Measurements from ENCODE around the gene HCAR2. TPM values are rescaled to one million over a fixed set of nuclear protein-coding genes. Genes with fewer than 3 reads are reported as not detected.
"Not testable (repeated sequence)": the region's sequence is repeated elsewhere in the genome, so short reads cannot be mapped to it uniquely, and the experiment has no call there.

The HCAR2 gene
- total RNA-seq, 2 donors from 2014 or later: not detected

GRCh38 chr12:122656298-122656697 is 46.9 kb downstream of the HCAR2 start:
- H3K36me3 Mint-ChIP-seq (ENCODE audit: low read depth): no peaks in the 10 kb centered on the region
- H3K4me1 Mint-ChIP-seq: no peaks in the 10 kb centered on the region
- no peak for DNase-seq
- H3K4me3 Mint-ChIP-seq: no peak overlapping the region
- no peak overlapping the region for H3K4me3 ChIP-seq (ENCODE audit: low read length)
- no peak for TF ChIP-seq CTCF (conservative IDR thresholded peaks at IDR 0.05)
- no peaks in the 10 kb centered on the region for H3K9me3 Mint-ChIP-seq
- no peak overlapping the region for H3K27ac ChIP-seq (ENCODE audit: low read depth, low read length)
- 95 to 100% methylated on average over 2 to 3 of the region's 3 CpGs for WGBS, 2 experiments (ENCODE audit: insufficient coverage in 1 of 2, insufficient read length in 1 of 2)
- no peak overlapping the region for H3K9ac ChIP-seq (ENCODE audit: extremely low read depth, low read length, poor library complexity, severe bottlenecking)
- no peaks in the 10 kb centered on the region for H3K36me3 ChIP-seq (ENCODE audit: control insufficient read depth, insufficient read depth, low read length)
- H3K27ac Mint-ChIP-seq: no peak overlapping the region
- no peaks in the 10 kb centered on the region for H3K4me1 ChIP-seq (ENCODE audit: control insufficient read depth, insufficient read depth, low read length)
- no peaks in the 10 kb centered on the region for H3K27me3 ChIP-seq (ENCODE audit: control insufficient read depth, insufficient read depth, low read length, poor library complexity, severe bottlenecking)
- no peaks in the 10 kb centered on the region for H3K9me3 ChIP-seq (ENCODE audit: control insufficient read depth, low read length)
- no peaks in the 10 kb centered on the region for H3K27me3 Mint-ChIP-seq (ENCODE audit: insufficient read depth)

GRCh38 chr12:122653291-122653690 is 49.9 kb downstream of the HCAR2 start:
- not testable (repeated sequence) for H3K4me3 Mint-ChIP-seq; H3K27me3 Mint-ChIP-seq (ENCODE audit: insufficient read depth); H3K27ac Mint-ChIP-seq; H3K27ac ChIP-seq (ENCODE audit: low read depth, low read length); H3K4me1 ChIP-seq (ENCODE audit: control insufficient read depth, insufficient read depth, low read length); DNase-seq; H3K9me3 ChIP-seq (ENCODE audit: control insufficient read depth, low read length); H3K9ac ChIP-seq (ENCODE audit: extremely low read depth, low read length, poor library complexity, severe bottlenecking); H3K4me1 Mint-ChIP-seq; H3K4me3 ChIP-seq (ENCODE audit: low read length); H3K36me3 Mint-ChIP-seq (ENCODE audit: low read depth); H3K36me3 ChIP-seq (ENCODE audit: control insufficient read depth, insufficient read depth, low read length); H3K27me3 ChIP-seq (ENCODE audit: control insufficient read depth, insufficient read depth, low read length, poor library complexity, severe bottlenecking); H3K9me3 Mint-ChIP-seq
- WGBS, 2 experiments (ENCODE audit: insufficient coverage in 1 of 2, insufficient read length in 1 of 2): 94 to 97% methylated on average over 4 to 8 of the region's 8 CpGs

GRCh38 chr12:122651520-122652224 is 51.5 kb downstream of the HCAR2 start:
- no peaks in the 10 kb centered on the region for H3K36me3 Mint-ChIP-seq (ENCODE audit: low read depth)
- TF ChIP-seq CTCF (conservative IDR thresholded peaks at IDR 0.05): no peak
- H3K4me1 Mint-ChIP-seq: peaks cover 4% of the 10 kb centered on the region
- no peak overlapping the region for H3K4me3 Mint-ChIP-seq
- no peak for DNase-seq
- no peak overlapping the region for H3K27ac Mint-ChIP-seq
- H3K27me3 Mint-ChIP-seq (ENCODE audit: insufficient read depth): no peaks in the 10 kb centered on the region
- 91 to 96% methylated on average over 6 to 7 of the region's 11 CpGs for WGBS, 2 experiments (ENCODE audit: insufficient coverage in 1 of 2, insufficient read length in 1 of 2)
- H3K9me3 Mint-ChIP-seq: no peaks in the 10 kb centered on the region
- H3K36me3 ChIP-seq (ENCODE audit: control insufficient read depth, insufficient read depth, low read length): no peaks in the 10 kb centered on the region
- no peak overlapping the region for H3K9ac ChIP-seq (ENCODE audit: extremely low read depth, low read length, poor library complexity, severe bottlenecking)
- no peaks in the 10 kb centered on the region for H3K4me1 ChIP-seq (ENCODE audit: control insufficient read depth, insufficient read depth, low read length)
- H3K27ac ChIP-seq (ENCODE audit: low read depth, low read length): no peak overlapping the region
- no peaks in the 10 kb centered on the region for H3K27me3 ChIP-seq (ENCODE audit: control insufficient read depth, insufficient read depth, low read length, poor library complexity, severe bottlenecking)
- H3K4me3 ChIP-seq (ENCODE audit: low read length): no peak overlapping the region
- no peaks in the 10 kb centered on the region for H3K9me3 ChIP-seq (ENCODE audit: control insufficient read depth, low read length)

Other genes with a start within 250 kb of the HCAR2 start
- gene ZCCHC8, start 202.4 kb downstream of the HCAR2 start, total RNA-seq: 10 to 100 TPM; 26.2 to 26.3 TPM
- 100 to 1,000 TPM in 1 of 2 donors, 10 to 100 TPM in 1; 88.1 to 111 TPM for gene RSRC2, start 176.4 kb downstream of the HCAR2 start, total RNA-seq
- 100 to 1,000 TPM in 1 of 2 donors, 10 to 100 TPM in 1; 86.7 to 115 TPM for gene KNTC1, start 176.1 kb downstream of the HCAR2 start, total RNA-seq
- not detected for gene HCAR3, start 13.5 kb upstream of the HCAR2 start, total RNA-seq
- under 1 TPM in 1 of 2 donors, not detected in 1; 0.04 TPM for gene HCAR1, start 27.5 kb upstream of the HCAR2 start, total RNA-seq
- gene DENR, start 49.5 kb upstream of the HCAR2 start, total RNA-seq: 10 to 100 TPM; 85.8 to 86.1 TPM
- 1 to 10 TPM; 1.3 to 1.6 TPM for gene CCDC62, start 71.2 kb upstream of the HCAR2 start, total RNA-seq
- 10 to 100 TPM; 24.5 to 24.9 TPM for gene HIP1R, start 132.1 kb upstream of the HCAR2 start, total RNA-seq
- 10 to 100 TPM; 22.7 to 24.1 TPM for gene VPS37B, start 192.8 kb upstream of the HCAR2 start, total RNA-seq